OCI-LY3 (cell line): ENCODE results near the gene DDX19B.

Experiments
- CTCF ChIP-seq: fragments of 200-600, 300-600 bp; sonication (generic); IDR thresholded peaks from 2 replicates; pipeline ENCODE4 v1.5.1; 2014; ENCODE audit warnings: antibody characterized with exemption, low read length, low read depth
- EZH2phosphoT487 ChIP-seq: fragments of 200-600 bp; shearing (Covaris generic); IDR thresholded peaks from 2 replicates; pipeline ENCODE4 v1.6.1; 2018; ENCODE audit warnings: antibody characterized with exemption, mixed run types, low read depth

GRCh38 chr16:70341600-70341999, 42.6 kb downstream of the DDX19B start:
- no peak for TF ChIP-seq CTCF
- no peak for TF ChIP-seq EZH2phosphoT487
